HG03097 (cell line): Measurements from ENCODE around the gene CRYBG1.
A peak's percentile ranks its signal among the peaks of the same experiment; 100 is the strongest.
"Not testable (repeated sequence)": the region's sequence is repeated elsewhere in the genome, so short reads cannot be mapped to it uniquely, and the experiment has no call there.

ENCODE experiments used
- ATAC-seq: cut with Tn5 transposase; IDR thresholded peaks from one replicate; pipeline ENCODE4 v1.9.1; 2021; ENCODE audit not compliant: unreplicated experiment, low FRiP score

Gene CRYBG1

DNA sequence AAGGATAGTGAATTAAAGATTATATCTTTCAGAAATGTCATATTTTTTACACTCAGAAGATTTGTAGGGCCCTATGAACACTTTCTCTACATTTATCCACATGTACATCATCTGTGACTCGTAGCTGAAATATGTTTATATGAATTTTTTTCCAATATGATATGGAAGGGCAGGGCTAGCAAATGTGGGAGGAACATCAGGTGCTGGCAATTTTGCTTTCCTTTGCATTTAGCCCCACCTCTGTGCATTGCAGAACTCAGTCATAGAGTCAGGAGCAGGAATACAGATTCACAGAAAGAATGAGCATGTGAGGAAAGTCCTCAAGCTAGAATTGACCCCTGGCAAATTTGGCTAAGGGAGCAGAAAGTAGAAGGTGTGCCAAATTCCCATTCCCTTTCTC is 129.9 kb downstream of the CRYBG1 start:
- no peak for ATAC-seq

DNA sequence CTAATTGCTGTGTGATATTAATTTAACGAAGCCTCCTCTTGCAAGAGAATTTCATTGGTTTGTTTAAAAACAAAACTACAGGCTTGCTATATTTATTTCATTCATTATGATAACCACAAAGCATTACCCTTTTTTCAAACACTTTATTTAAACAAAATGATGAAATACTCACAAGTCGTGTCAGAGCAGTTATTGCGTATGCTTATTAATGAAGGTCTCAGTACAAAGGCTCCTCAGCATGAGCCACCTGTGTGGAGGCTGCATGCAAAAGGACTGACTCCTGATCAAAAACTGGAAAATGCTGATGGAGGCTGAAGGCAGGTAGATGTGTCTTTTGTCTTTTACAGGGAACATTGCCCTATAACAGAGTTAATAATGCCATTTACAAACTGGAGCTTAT is 130.5 kb downstream of the CRYBG1 start:
- no peak for ATAC-seq

DNA sequence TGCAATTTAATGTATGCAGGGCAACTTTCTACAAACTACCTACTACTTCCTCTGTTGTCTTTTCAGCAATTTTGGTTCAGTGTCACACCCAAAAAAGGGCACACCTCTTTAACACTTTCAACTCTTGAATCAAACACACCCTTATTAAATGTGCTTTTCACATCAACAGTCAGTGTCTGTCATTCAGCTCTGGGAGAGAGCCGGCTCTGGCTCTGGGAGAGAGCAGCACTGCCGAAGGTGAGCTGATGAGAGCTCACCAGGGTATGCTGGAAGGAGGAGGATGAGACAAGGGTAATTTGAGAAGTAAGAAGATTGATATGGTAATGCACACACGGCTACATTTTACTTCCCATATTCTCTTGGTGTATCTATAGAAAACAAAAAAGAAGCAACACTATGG is 134.5 kb downstream of the CRYBG1 start:
- no peak for ATAC-seq

DNA sequence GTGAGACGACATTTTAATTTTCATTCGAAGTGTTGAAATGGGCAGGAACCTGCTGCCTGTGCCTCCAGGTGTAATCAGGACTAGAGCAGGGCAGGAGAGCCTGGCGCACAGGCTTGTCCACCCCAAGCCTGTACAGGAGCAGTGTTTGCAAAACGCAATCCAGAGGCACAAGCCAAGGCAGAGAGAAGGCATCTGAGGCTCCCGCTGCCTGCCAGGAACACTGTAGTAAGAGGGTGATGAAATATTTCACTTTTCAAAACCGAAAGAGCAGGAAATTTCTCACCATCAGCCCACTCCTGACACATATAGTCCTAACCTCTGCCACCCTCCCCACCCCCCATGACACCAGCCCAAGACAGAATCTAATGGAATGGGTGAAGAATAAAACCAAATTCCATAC is 136.3 kb downstream of the CRYBG1 start:
- ATAC-seq, result no peak

DNA sequence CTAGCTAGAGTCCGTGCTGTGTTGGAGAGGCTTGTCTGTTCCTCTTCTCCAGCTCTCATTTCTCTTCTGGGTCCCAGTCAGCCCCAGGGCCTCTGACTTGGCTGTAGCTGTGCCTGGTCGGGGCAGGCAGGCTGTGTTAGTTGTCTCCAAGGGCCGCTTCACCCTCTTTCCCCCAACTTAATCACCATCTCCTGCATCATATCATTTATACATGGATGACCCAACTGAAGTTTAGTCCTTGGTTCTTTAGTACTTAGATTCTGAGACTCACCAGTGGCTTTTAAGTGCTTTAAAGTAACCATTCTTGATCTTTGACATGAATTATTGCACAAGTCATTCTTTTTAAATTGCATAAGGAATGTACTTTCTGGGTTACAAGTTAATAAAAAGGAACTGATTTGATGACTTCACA is 141.4 kb downstream of the CRYBG1 start:
- no peak for ATAC-seq

GRCh38 chr6:106502559-106502958 is 142.0 kb downstream of the CRYBG1 start:
- no peak for ATAC-seq

DNA sequence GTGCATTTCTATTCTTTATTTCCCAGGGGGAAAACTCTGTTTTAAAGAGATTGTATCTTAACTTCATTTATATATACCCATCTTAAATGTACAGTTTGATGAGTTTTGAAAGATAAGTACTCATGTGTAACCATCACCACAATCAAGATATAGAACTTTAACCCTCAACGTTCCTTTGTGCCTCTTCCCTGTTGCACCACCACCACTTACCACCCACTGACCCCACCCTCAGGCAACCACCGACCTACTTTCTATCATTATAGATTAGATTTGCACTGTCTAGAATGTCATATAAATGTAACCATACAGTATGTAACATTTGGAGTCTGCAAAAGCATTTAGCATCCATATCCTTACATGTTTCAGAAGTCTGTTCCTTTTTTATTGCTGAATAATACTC is 147.8 kb downstream of the CRYBG1 start:
- no peak for ATAC-seq

DNA sequence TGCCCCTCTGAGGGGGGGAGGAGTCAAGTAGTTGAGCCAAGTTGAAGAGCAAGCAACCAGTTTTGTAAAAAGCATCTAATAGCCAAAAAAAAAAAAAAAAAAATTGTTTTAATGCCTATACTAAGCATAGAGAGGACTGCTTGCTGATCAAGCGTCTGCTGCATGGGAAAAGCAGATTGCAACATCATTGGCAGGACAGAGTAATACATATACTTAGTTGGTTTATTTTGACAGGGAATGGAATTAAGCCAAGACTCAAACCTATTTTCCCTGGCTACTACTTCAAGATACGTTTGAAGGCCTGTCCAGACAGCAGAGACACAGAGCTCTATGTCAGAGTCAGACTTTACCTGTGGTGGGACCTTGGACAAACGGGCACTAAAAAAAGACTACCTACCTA is 148.3 kb downstream of the CRYBG1 start:
- no peak for ATAC-seq

- no peak for ATAC-seq
These were observed 149.0 kb downstream of the CRYBG1 start for GRCh38 chr6:106509420-106510089.

GRCh38 chr6:106510090-106510970 is 149.8 kb downstream of the CRYBG1 start:
- peak; percentile 33 for ATAC-seq

- peak; percentile 6 for ATAC-seq
These were observed 151.0 kb downstream of the CRYBG1 start for GRCh38 chr6:106511288-106512047.

GRCh38 chr6:106512048-106512967 is 151.8 kb downstream of the CRYBG1 start:
- peak; percentile 49 for ATAC-seq

DNA sequence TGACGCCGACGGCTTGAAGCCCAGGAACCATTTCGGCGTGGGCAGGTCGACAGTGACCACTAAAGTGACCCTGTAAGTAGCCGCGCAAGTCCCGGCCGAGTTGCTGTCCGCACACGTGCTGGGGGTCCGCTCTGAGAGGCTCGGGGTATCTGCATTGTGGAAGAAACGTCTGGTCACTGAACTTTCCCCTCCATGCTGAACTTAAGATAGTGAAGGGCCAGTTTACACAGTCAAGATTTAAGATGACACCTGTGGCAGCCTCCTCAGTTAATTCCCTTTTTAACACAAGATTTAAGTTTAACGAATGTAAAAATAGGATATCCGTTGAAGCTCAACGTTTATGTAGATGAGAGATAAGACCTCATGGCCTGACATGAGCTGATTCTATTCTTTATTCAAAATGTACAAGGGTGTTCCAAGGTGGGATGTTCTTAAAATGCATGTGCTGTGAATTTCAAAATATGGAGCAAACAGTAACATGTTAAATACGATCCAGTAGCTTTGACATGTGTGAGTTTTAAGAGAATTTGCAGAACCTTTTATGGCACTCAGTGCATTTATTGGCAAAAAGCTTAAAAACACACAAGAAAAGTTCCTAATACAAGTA is 152.6 kb downstream of the CRYBG1 start:
- no peak for ATAC-seq

- ATAC-seq, result no peak
These were observed 153.5 kb downstream of the CRYBG1 start for GRCh38 chr6:106513808-106514582.

DNA sequence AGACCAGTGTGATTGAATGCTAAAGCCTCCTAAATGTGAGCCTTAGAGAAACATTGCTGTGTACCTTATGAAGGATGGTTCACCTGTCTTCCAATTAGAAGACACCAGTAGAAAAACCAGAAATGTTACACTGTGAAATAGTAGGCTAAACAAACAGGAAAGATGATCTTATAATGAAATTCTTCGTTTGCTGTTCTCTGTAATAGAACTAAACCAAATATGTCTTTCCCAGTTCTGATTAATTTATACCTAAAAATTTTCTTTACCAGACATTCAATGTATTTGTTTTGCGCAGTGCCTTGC is 154.0 kb downstream of the CRYBG1 start:
- ATAC-seq, result no peak

GRCh38 chr6:106515582-106515981 is 155.1 kb downstream of the CRYBG1 start:
- not testable (repeated sequence) for ATAC-seq

DNA sequence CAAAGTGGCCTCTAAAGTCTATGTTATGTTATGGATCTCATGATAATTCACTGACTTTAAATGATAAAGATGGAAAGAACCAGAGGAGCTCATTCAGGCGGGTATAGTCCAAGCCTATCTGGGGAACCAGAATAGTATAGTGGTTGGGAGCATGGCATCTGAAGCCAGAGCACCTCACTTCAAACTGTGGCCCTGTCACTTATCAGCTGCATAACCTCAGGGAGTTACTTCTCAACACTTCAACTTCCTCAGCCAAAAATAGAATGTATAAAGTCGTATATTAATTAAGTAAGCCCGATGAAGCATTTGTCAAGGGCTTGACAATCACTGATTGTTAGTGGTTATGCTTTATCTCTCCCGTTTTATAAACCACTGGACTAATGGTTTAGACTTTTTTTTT is 156.1 kb downstream of the CRYBG1 start:
- no peak for ATAC-seq

- no peak for ATAC-seq
These were observed 157.2 kb downstream of the CRYBG1 start for GRCh38 chr6:106517706-106518105.

- ATAC-seq, result no peak
These were observed 158.2 kb downstream of the CRYBG1 start for GRCh38 chr6:106518748-106519147.
